Mesothelial cell of epicardium (in vitro differentiated cells): ENCODE measurements around the gene PALLD. TPM values are rescaled to one million over a fixed set of nuclear protein-coding genes. Genes with fewer than 3 reads are reported as not detected.
A peak's percentile ranks its signal among the peaks of the same experiment; 100 is the strongest.

Source experiments
- DNase-seq, 2 experiments: peaks; one replicate each; pipeline ENCODE4 v3.0.0; 2021; ENCODE audit warnings: low spot score in 2 of 2; ENCODE audit not compliant: unreplicated experiment in 2 of 2
- H3K27ac Mint-ChIP-seq: 2 replicates; pipeline ENCODE4 v1.8.0; 2021; ENCODE audit warnings: mixed read lengths
- H3K27me3 Mint-ChIP-seq: 2 replicates; pipeline ENCODE4 v1.8.0; 2021; ENCODE audit warnings: low read depth, mixed read lengths
- H3K36me3 Mint-ChIP-seq: 2 replicates; pipeline ENCODE4 v1.8.0; 2021; ENCODE audit warnings: mixed read lengths
- H3K4me1 Mint-ChIP-seq: 2 replicates; pipeline ENCODE4 v1.8.0; 2021; ENCODE audit warnings: mixed read lengths
- H3K4me3 Mint-ChIP-seq: 2 replicates; pipeline ENCODE4 v1.8.0; 2021; ENCODE audit warnings: mild to moderate bottlenecking, moderate library complexity, mixed read lengths
- H3K9me3 Mint-ChIP-seq: 2 replicates; pipeline ENCODE4 v1.8.0; 2021; ENCODE audit warnings: mixed read lengths
- total RNA-seq: library from RNA; stranded (reverse); gene quantifications from 3 replicates; pipeline ENCODE4 v1.2.1, GENCODE V29; 2021
- TF ChIP-seq, protein P1 (sequence below): fragments of 200-600 bp; sonication (generic); IDR thresholded peaks from one replicate; pipeline ENCODE4 v1.5.0; 2021; ENCODE audit warnings: antibody characterized with exemption; ENCODE audit not compliant: unreplicated experiment

Gene PALLD
- total RNA-seq, 1 donor from 2014 or later, result 158 TPM

DNA sequence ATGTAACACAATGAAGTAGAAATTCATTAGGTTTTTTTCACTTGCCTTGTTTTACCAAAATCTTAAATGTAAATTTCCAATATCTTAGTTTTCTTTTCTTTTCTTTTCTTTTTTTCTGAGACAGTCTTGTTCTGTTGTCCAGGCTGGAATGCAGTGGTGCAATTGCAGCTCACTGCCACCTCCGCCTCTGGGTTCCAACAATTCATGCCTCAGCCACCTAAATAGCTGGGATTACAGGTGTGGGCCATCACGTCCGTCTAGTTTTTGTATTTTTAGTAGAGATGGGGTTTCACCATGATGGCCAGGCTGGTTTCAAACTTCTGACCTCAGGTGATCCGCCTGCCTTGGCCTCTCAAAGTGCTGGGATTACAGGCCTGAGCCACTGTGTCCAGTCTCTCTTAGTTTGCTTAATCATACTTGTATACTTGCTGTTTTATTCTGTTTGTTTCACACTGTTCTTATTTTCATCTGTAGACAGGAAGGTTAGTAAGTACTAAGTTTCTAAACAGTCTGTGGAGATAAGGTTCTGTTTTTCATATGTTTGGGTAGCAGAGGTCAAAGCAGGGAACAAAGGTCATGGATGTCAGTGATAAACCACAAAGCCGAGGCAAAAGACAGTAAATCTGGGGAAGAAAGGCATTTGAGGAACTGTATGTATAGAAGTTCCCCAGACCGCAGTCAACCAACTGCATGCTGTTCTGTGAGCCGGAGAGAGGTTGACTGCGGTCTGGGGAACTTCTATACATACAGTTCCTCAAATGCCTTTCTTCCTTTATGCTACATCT is 384.2 kb downstream of the PALLD start:
- H3K27ac Mint-ChIP-seq, result peak overlapping the region; percentile 7

DNA sequence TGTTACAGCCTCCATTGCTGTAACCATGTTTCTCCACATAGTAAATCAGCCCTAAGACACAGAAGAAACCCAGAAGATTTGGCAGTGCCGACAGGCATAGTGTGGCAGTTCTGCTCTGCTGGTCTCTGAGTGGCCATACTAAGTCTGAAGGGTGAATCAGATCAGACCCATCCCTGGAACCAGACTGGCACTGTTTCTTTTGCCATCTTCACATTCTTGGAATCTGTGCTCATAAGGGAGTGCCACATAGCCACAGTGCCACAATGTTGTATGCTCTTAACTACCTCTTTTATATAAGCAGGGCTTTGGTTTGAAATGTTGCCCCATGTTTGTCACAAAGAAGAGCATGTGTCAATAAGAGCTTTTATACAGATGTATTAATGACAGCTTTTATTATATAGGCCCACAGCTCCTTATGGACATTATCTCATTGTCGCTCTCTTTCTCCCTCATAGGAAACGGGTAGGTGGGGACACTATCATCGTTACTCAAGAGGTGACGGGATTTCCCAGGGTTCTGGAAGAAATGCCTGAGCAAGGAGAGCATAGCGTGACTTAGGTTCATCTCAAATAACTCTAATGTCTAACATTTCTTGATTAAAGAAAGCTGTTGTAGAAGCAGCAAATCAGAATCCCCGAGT is 385.0 kb downstream of the PALLD start:
- H3K36me3 Mint-ChIP-seq, result peaks cover 42% of the 10 kb centered on the region
- H3K27ac Mint-ChIP-seq, result no peak overlapping the region
- H3K4me1 Mint-ChIP-seq, result peaks cover 32% of the 10 kb centered on the region

More for the DNA sequence above, 384.2 kb downstream of the PALLD start:
- no peaks in the 10 kb centered on the region for H3K9me3 Mint-ChIP-seq
- H3K27me3 Mint-ChIP-seq, result no peaks in the 10 kb centered on the region
- peaks cover 42% of the 10 kb centered on the region for H3K36me3 Mint-ChIP-seq
- TF ChIP-seq, protein P1, sequence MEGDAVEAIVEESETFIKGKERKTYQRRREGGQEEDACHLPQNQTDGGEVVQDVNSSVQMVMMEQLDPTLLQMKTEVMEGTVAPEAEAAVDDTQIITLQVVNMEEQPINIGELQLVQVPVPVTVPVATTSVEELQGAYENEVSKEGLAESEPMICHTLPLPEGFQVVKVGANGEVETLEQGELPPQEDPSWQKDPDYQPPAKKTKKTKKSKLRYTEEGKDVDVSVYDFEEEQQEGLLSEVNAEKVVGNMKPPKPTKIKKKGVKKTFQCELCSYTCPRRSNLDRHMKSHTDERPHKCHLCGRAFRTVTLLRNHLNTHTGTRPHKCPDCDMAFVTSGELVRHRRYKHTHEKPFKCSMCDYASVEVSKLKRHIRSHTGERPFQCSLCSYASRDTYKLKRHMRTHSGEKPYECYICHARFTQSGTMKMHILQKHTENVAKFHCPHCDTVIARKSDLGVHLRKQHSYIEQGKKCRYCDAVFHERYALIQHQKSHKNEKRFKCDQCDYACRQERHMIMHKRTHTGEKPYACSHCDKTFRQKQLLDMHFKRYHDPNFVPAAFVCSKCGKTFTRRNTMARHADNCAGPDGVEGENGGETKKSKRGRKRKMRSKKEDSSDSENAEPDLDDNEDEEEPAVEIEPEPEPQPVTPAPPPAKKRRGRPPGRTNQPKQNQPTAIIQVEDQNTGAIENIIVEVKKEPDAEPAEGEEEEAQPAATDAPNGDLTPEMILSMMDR, result no peak
- H3K4me3 Mint-ChIP-seq, result no peak overlapping the region
- no peak for DNase-seq
- peaks cover 32% of the 10 kb centered on the region for H3K4me1 Mint-ChIP-seq

DNA sequence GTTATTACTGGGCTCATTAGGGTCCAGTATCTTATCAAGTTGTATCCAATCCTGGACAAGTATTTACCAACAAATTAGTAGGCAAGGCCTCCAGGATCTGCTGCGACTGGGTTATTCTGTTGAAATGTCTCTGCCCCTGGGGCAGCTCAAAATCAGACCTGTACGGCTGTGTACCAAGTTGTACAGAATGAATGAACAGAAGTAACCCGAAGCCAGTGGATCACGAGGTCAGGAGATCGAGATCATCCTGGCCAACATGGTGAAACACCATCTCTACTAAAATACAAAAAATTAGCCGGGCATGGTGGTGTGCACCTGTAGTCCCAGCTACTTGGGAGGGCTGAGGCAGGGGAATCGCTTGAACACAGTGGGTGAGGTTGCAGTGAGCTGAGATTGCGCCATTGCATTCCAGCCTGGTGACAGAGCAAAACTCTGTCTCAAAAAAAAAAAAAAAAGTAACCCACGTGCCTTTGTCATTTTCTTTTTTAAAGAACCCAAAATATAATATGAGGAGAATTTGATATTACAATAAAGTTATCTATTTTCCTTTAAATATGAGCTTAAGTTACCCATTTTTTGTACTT is 385.9 kb downstream of the PALLD start:
- DNase-seq, result no peak
- Mint-ChIP-seq H3K27me3 (no peaks in the 10 kb centered on the region), H3K4me1 (peaks cover 37% of the 10 kb centered on the region), H3K4me3 (no peak overlapping the region), H3K36me3 (peaks cover 43% of the 10 kb centered on the region), H3K9me3 (no peaks in the 10 kb centered on the region), H3K27ac (no peak overlapping the region)
- TF ChIP-seq, protein P1, result no peak

More for the DNA sequence above, 385.0 kb downstream of the PALLD start:
- Mint-ChIP-seq H3K4me3 (no peak overlapping the region), H3K9me3 (no peaks in the 10 kb centered on the region), H3K27me3 (no peaks in the 10 kb centered on the region)
- TF ChIP-seq, protein P1, result no peak
- no peak for DNase-seq

DNA sequence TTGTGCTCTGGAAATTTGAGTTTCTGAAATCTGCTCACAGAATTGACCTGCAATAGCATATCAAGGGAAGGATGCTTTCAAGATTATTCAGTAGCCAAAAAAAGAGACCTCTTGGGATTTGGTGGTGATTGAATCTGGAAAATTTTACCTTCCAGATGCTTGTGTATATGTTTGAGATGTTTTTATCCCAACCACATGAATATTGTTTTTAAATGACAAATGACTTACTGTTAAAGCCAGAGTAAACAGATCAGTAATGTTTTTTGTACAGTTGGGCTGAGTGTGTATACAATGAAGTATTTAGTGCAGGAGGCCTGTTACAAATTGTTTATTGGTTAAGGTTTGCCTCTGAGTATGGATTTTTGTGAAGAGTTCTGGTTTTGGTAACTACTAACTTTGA is 386.7 kb downstream of the PALLD start:
- no peak for DNase-seq
- Mint-ChIP-seq H3K4me3 (no peak overlapping the region), H3K27me3 (no peaks in the 10 kb centered on the region), H3K36me3 (peaks cover 45% of the 10 kb centered on the region), H3K4me1 (peaks cover 36% of the 10 kb centered on the region), H3K9me3 (no peaks in the 10 kb centered on the region), H3K27ac (no peak overlapping the region)
- TF ChIP-seq, protein P1, result no peak

DNA sequence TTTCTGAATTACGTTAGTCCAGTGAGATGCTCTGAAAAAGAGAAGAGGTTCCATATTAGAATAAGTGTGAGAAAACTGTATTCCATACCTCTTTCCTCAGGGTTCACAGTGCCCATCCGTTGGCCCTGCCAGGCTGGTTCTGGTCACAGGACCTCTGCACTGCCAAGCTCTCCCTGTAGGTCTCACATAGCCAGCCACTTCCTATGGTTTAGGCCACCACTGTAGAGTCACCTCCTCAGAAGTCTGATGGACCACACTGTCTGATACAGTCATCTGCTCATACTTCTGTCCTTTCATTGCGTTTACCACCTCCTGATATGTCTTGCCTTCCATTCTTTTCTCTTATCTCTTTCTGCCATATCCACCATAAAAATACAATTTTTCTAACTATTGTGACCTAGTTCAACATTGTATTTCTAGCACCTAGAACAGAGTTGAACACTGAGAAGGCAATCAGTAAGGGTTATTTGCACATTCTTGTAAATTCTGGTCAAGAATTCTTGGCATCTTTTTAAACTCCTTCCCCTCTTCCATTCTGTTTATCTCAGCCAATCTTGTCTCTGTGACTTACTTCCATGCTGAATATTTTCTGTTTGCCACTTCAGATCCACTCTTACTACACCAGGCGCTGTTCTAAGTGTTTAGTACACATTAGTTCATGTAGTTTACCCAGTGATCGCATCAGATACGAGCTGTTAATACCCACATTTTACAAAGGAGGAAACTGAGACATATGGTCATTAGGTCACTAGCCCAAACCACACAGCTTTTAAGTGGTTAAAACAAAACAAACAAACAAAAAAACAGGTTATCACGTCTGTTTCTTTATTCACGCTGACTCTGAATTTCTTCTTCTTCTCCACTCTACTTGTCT is 387.6 kb downstream of the PALLD start:
- no peak for DNase-seq
- Mint-ChIP-seq H3K27me3 (no peaks in the 10 kb centered on the region), H3K9me3 (no peaks in the 10 kb centered on the region), H3K27ac (no peak overlapping the region), H3K4me3 (no peak overlapping the region), H3K36me3 (peaks cover 44% of the 10 kb centered on the region), H3K4me1 (peaks cover 29% of the 10 kb centered on the region)
- TF ChIP-seq, protein P1, result no peak
